Thymus (tissue), 11 donors: ENCODE measurements around the gene IGFN1. TPM values are rescaled to one million over a fixed set of nuclear protein-coding genes. Genes with fewer than 3 reads are reported as not detected.

ENCODE experiments used
- DNase-seq, 9 donors: peaks; one replicate each; pipeline ENCODE4 v3.0.0-alpha.2; 2013; ENCODE audit warnings: low spot score in 9 of 9, low read depth in 6 of 9, missing footprints in 1 of 9
- H3K27ac ChIP-seq, 2 donors: one replicate each; pipeline ENCODE4 v1.5.1; 2013; ENCODE audit warnings: control low read depth in 1 of 2, low read depth in 1 of 2, low read length in 1 of 2, mild to moderate bottlenecking in 1 of 2, moderate library complexity in 1 of 2
- H3K27me3 ChIP-seq, 2 donors: one replicate each; pipeline ENCODE4 v1.5.1; 2013; ENCODE audit warnings: low read length in 1 of 2; ENCODE audit not compliant: control insufficient read depth in 2 of 2, insufficient read depth in 1 of 2
- H3K36me3 ChIP-seq, 2 donors: one replicate each; pipeline ENCODE4 v1.5.1; 2013; ENCODE audit warnings: low read length in 1 of 2, mild to moderate bottlenecking in 1 of 2, moderate library complexity in 1 of 2; ENCODE audit not compliant: control insufficient read depth in 2 of 2, insufficient read depth in 2 of 2
- H3K4me1 ChIP-seq, 2 donors: one replicate each; pipeline ENCODE4 v1.5.1; 2013; ENCODE audit warnings: low read length in 2 of 2; ENCODE audit not compliant: control insufficient read depth in 2 of 2, insufficient read depth in 2 of 2
- H3K4me3 ChIP-seq, 2 donors: one replicate each; pipeline ENCODE4 v1.5.1; 2013; ENCODE audit warnings: low read length in 2 of 2, control low read depth in 1 of 2, mild to moderate bottlenecking in 1 of 2
- H3K9me3 ChIP-seq, 2 donors: one replicate each; pipeline ENCODE4 v1.5.1; 2013; ENCODE audit warnings: low read length in 1 of 2, mild to moderate bottlenecking in 1 of 2; ENCODE audit not compliant: control insufficient read depth in 2 of 2, insufficient read depth in 1 of 2
- WGBS: extraction: QIAGEN DNeasy Blood & Tissue Kit; methylation state at CpG from one replicate; pipeline ENCODE4 v1.1.7; 2013; 5-methylcytosine and 5-hydroxymethylcytosine counted together
- polyA plus RNA-seq: library from polyadenylated mRNA; stranded (reverse); fragments of 200-250 nt; gene quantifications from one replicate; pipeline ENCODE4 v1.2.3, GENCODE V29; 2013
- total RNA-seq: library from RNA; stranded (reverse); fragments of 120-200 nt; gene quantifications from one replicate; pipeline ENCODE4 v1.2.4, GENCODE V29; 2013
- donor health status: healthy.

IGFN1 gene
- total and polyA plus RNA-seq, 2 donors, result 0.39 to 0.80 TPM

- WGBS, result 89% methylated on average over 14 of the region's 14 CpGs
- H3K4me3 ChIP-seq, result no peak overlapping the region
- peaks cover 0 to 8% of the 10 kb centered on the region in 2 donors for H3K4me1 ChIP-seq
- DNase-seq, result no peak
- no peaks in the 10 kb centered on the region for H3K9me3 ChIP-seq
- no peaks in the 10 kb centered on the region for H3K36me3 ChIP-seq
- peaks cover 0 to 27% of the 10 kb centered on the region in 2 donors for H3K27me3 ChIP-seq
- H3K27ac ChIP-seq, result no peak overlapping the region
Observed at GRCh38 chr1:201267481-201268229, 77.0 kb downstream of the IGFN1 start.

GRCh38 chr1:201268604-201269151, 78.1 kb downstream of the IGFN1 start:
- H3K27me3 ChIP-seq, result peaks cover 0 to 25% of the 10 kb centered on the region in 2 donors
- H3K27ac ChIP-seq, result no peak overlapping the region
- H3K4me1 ChIP-seq, result peaks cover 0 to 8% of the 10 kb centered on the region in 2 donors
- no peaks in the 10 kb centered on the region for H3K9me3 ChIP-seq
- H3K4me3 ChIP-seq, result no peak overlapping the region
- no peak for DNase-seq
- no peaks in the 10 kb centered on the region for H3K36me3 ChIP-seq
- WGBS, result 68% methylated on average over 12 of the region's 12 CpGs

- Histone ChIP-seq H3K9me3 (no peaks in the 10 kb centered on the region), H3K27me3 (peaks cover 0 to 20% of the 10 kb centered on the region in 2 donors), H3K36me3 (no peaks in the 10 kb centered on the region), H3K4me3 (no peak overlapping the region), H3K4me1 (peaks cover 0 to 8% of the 10 kb centered on the region in 2 donors), H3K27ac (no peak overlapping the region)
- no peak for DNase-seq
- 95% methylated on average over 7 of the region's 7 CpGs for WGBS
Observed at GRCh38 chr1:201269281-201269680, 78.7 kb downstream of the IGFN1 start.

DNA sequence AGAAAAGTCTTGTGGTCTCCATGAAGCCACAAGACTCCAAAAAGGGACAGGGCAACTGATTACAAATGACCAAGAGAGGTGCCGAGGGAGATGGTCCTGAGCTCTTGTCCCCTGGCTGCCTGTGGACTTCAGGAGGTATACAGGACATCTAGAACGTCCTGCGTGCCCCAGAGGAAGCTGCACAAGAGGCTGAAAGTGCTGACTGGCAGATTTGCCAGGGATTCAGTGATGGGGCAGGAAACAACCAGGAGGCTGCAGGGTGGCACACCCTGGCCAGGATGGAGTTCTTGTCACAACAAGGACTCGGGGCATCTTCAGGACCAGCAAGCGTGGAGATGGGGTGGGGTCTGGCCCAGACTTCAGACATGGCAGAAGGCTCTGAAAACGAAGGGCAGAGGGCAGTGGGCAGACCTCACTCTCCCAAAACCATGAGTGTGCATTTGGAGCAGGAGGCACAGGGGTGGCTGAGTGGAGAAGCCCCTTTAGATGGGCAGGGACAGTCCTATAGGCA, 79.3 kb downstream of the IGFN1 start:
- Histone ChIP-seq H3K36me3 (no peaks in the 10 kb centered on the region), H3K27ac (no peak overlapping the region), H3K4me3 (no peak overlapping the region), H3K9me3 (no peaks in the 10 kb centered on the region), H3K4me1 (peaks cover 0 to 8% of the 10 kb centered on the region in 2 donors), H3K27me3 (peaks cover 0 to 17% of the 10 kb centered on the region in 2 donors)
- 86% methylated on average over 6 of the region's 6 CpGs for WGBS
- no peak for DNase-seq

DNA sequence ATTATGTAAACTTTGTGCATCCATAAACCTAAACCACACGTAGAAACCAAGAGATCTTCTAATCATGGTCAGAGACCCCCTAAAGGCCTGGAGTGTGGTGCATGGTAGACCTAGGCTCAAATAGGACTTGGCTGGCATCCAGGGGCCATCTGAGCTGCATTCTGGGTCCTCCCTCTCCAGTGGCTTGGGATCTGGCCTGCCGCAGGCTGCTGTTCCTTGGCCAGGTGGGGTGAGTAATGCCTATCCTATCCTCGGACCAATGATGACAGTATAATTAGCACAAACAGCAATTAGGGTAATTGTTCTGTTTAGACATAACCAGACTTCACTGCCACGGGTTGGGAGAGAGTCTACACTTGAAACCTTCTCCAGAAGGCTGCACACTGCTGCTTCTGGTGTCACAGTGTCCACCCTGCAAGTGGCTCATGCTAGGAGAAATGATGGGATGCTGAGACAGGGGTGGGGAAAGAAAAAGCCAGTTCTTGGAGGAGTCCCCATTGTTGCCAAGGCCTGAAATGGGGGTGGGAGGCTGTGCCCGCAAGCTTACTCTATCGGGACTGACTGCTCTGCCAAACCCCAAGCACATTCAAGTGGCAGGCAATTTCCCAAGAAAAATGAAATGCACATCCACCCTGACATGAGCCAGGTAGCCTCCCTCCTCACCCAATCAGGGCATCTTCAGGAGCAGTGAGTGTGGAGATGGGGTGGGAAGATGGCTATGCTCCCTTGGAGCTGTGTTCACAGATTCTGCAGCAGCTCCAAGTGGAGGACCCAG, 80.2 kb downstream of the IGFN1 start:
- Histone ChIP-seq H3K36me3 (no peaks in the 10 kb centered on the region), H3K27me3 (peaks cover 0 to 20% of the 10 kb centered on the region in 2 donors), H3K9me3 (no peaks in the 10 kb centered on the region), H3K4me1 (peaks cover 0 to 8% of the 10 kb centered on the region in 2 donors), H3K27ac (no peak overlapping the region), H3K4me3 (no peak overlapping the region)
- DNase-seq, result no peak
- WGBS, result 77% methylated on average over 6 of the region's 6 CpGs

DNA sequence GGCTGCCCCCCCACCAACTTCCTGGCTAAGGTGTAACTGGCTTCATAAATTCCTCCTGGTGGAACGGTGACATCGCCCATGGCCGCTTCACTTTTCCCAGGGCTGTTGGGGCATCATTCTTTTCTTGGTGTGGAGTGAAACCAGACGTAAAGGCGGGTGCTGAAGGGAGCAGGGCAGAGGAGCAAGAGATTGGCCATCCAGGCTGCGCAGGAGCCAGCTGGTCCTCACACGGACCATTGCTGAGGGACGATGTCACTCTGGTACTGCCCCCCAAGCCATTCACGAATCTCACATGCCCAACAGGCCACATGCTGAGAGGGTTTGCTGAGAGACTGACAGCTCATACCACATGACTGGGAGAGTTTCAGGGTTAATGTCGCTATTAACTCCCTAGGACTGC, 82.2 kb downstream of the IGFN1 start:
- Histone ChIP-seq H3K36me3 (no peaks in the 10 kb centered on the region), H3K27me3 (peaks cover 0 to 19% of the 10 kb centered on the region in 2 donors), H3K4me3 (no peak overlapping the region), H3K4me1 (peaks cover 0 to 8% of the 10 kb centered on the region in 2 donors), H3K9me3 (no peaks in the 10 kb centered on the region), H3K27ac (no peak overlapping the region)
- 92% methylated on average over 10 of the region's 10 CpGs for WGBS
- DNase-seq, result no peak

- Histone ChIP-seq H3K36me3 (no peaks in the 10 kb centered on the region), H3K4me3 (no peak overlapping the region), H3K27ac (no peak overlapping the region), H3K9me3 (no peaks in the 10 kb centered on the region), H3K4me1 (no peaks in the 10 kb centered on the region), H3K27me3 (peaks cover 0 to 23% of the 10 kb centered on the region in 2 donors)
- WGBS, result 97% methylated on average over 12 of the region's 12 CpGs
- DNase-seq, result no peak
Observed at GRCh38 chr1:201274616-201275252, 84.1 kb downstream of the IGFN1 start.

GRCh38 chr1:201275253-201275666, 84.6 kb downstream of the IGFN1 start:
- 93% methylated on average over 15 of the region's 15 CpGs for WGBS
- Histone ChIP-seq H3K9me3 (no peaks in the 10 kb centered on the region), H3K36me3 (no peaks in the 10 kb centered on the region), H3K4me3 (no peak overlapping the region), H3K4me1 (no peaks in the 10 kb centered on the region), H3K27ac (no peak overlapping the region), H3K27me3 (peaks cover 0 to 21% of the 10 kb centered on the region in 2 donors)
- DNase-seq, result no peak
